ENCODE data around the gene ZNF32.

The ZNF32 gene
- 10.0 to 17.2 reads per million in 2 donors for total RNA-seq

- peak; percentile 64 to 87 (median 71) for DNase-seq
These were observed at the start of gene ZNF32 for GRCh38 chr10:43648398-43649184. Gene ZNF32 (minus strand): TSS chr10:43648881. CDS start chr10:43646133, 2,748 bp downstream.

GRCh38 chr10:43698156-43698555 lies 49.5 kb upstream of the ZNF32 start:
- no peak for DNase-seq

GRCh38 chr10:43696909-43697483 lies 48.3 kb upstream of the ZNF32 start:
- no peak for DNase-seq

GRCh38 chr10:43695730-43696129 lies 47.0 kb upstream of the ZNF32 start:
- DNase-seq, result no peak

- no peak for DNase-seq
These were observed 46.6 kb upstream of the ZNF32 start for GRCh38 chr10:43695321-43695720.

GRCh38 chr10:43694526-43694925 lies 45.8 kb upstream of the ZNF32 start:
- no peak for DNase-seq

GRCh38 chr10:43693602-43694001 lies 44.9 kb upstream of the ZNF32 start:
- DNase-seq, result no peak

GRCh38 chr10:43692051-43692825 lies 43.6 kb upstream of the ZNF32 start:
- no peak for DNase-seq

- no peak for DNase-seq
These were observed 42.8 kb upstream of the ZNF32 start for GRCh38 chr10:43691485-43691884.

- DNase-seq, result peak; percentile 65 to 84 (median 70)
These were observed 41.5 kb upstream of the ZNF32 start for GRCh38 chr10:43689955-43690771.

GRCh38 chr10:43689618-43689954 lies 40.9 kb upstream of the ZNF32 start:
- peak in 1 of 5 experiments; percentile 32 for DNase-seq

- DNase-seq, result no peak
These were observed 40.4 kb upstream of the ZNF32 start for GRCh38 chr10:43689007-43689491.

- no peak for DNase-seq
These were observed 39.7 kb upstream of the ZNF32 start for GRCh38 chr10:43688348-43688892.

GRCh38 chr10:43687373-43687772 lies 38.7 kb upstream of the ZNF32 start:
- DNase-seq, result no peak

- DNase-seq, result no peak
These were observed 37.7 kb upstream of the ZNF32 start for GRCh38 chr10:43686414-43686813.

GRCh38 chr10:43685744-43686143 lies 37.1 kb upstream of the ZNF32 start:
- DNase-seq, result no peak

GRCh38 chr10:43684292-43684559 lies 35.5 kb upstream of the ZNF32 start:
- DNase-seq, result no peak

GRCh38 chr10:43683451-43684291 lies 35.0 kb upstream of the ZNF32 start:
- peak in 1 of 5 experiments; percentile 13 for DNase-seq

- no peak for DNase-seq
These were observed 34.3 kb upstream of the ZNF32 start for GRCh38 chr10:43682956-43683355.

GRCh38 chr10:43681721-43682120 lies 33.0 kb upstream of the ZNF32 start:
- DNase-seq, result no peak

- DNase-seq, result no peak
These were observed 32.5 kb upstream of the ZNF32 start for GRCh38 chr10:43681220-43681619.

GRCh38 chr10:43680035-43680434 lies 31.4 kb upstream of the ZNF32 start:
- no peak for DNase-seq
